ENCODE data around the gene QPCTL.

QPCTL gene

GRCh38 chr19:45711851-45712698 is 19.6 kb downstream of the QPCTL start:
- Histone ChIP-seq H3K4me1 (ENCODE audit: control insufficient read depth in 1 of 2, insufficient read depth in 2 of 2, low read length in 2 of 2) (peaks cover 0 to 3% of the 10 kb centered on the region in 2 experiments), H3K4me2 (ENCODE audit: low read length) (no peak overlapping the region), H3K14ac (ENCODE audit: low read length) (no peak overlapping the region), H2AK5ac (ENCODE audit: low read length) (no peak overlapping the region), H3K36me3 (ENCODE audit: control insufficient read depth in 1 of 2, insufficient read depth in 2 of 2, low read length in 2 of 2) (peaks cover 27 to 31% of the 10 kb centered on the region in 2 experiments), H3K27me3 (ENCODE audit: insufficient read depth, low read length) (no peaks in the 10 kb centered on the region), H3K4ac (ENCODE audit: low read depth, low read length) (no peak overlapping the region), H3K4me3 (ENCODE audit: low read depth, low read length) (no peak overlapping the region), H2BK5ac (ENCODE audit: low read depth, low read length, poor library complexity) (no peak overlapping the region), H3K27ac (ENCODE audit: low read depth, low read length) (no peak overlapping the region), H3K23ac (ENCODE audit: low read length) (no peak overlapping the region), H2BK120ac (ENCODE audit: insufficient read depth, low read length, poor library complexity) (no peak overlapping the region), H2BK12ac (ENCODE audit: low read length) (no peak overlapping the region), H3K79me2 (ENCODE audit: control insufficient read depth, insufficient read depth, low read length, poor library complexity) (peaks cover 8% of the 10 kb centered on the region), H2AFZ (ENCODE audit: insufficient read depth, low read length, poor library complexity) (no peak overlapping the region), H3K18ac (ENCODE audit: low read length) (no peak overlapping the region), H3K9ac (ENCODE audit: low read length) (no peak overlapping the region), H3K79me1 (ENCODE audit: low read length) (peaks cover 4% of the 10 kb centered on the region), H4K8ac (ENCODE audit: low read depth, low read length) (no peak overlapping the region), H4K12ac (ENCODE audit: low read depth, low read length) (no peak overlapping the region), H4K91ac (ENCODE audit: low read depth, low read length) (no peak overlapping the region), H3K9me3 (ENCODE audit: insufficient read depth, low read depth, low read length) (no peaks in the 10 kb centered on the region)
- DNase-seq: no peak
- WGBS (ENCODE audit: extremely low coverage, insufficient coverage, insufficient read length): no CpG with 5 or more reads among the region's 76 CpGs

- peaks cover 5% of the 10 kb centered on the region for H3K79me1 ChIP-seq (ENCODE audit: low read length)
- H2AFZ ChIP-seq (ENCODE audit: insufficient read depth, low read length, poor library complexity): no peak overlapping the region
- no peak overlapping the region for H2AK5ac ChIP-seq (ENCODE audit: low read length)
- no peak overlapping the region for H2BK120ac ChIP-seq (ENCODE audit: insufficient read depth, low read length, poor library complexity)
- H3K27ac ChIP-seq (ENCODE audit: low read depth, low read length): no peak overlapping the region
- H3K79me2 ChIP-seq (ENCODE audit: control insufficient read depth, insufficient read depth, low read length, poor library complexity): peaks cover 8% of the 10 kb centered on the region
- no peak overlapping the region for H3K14ac ChIP-seq (ENCODE audit: low read length)
- no peak overlapping the region for H3K23ac ChIP-seq (ENCODE audit: low read length)
- H3K4me1 ChIP-seq (ENCODE audit: control insufficient read depth in 1 of 2, insufficient read depth in 2 of 2, low read length in 2 of 2): peaks cover 0 to 3% of the 10 kb centered on the region in 2 experiments
- H3K4me3 ChIP-seq (ENCODE audit: low read depth, low read length): no peak overlapping the region
- WGBS (ENCODE audit: extremely low coverage, insufficient coverage, insufficient read length): no CpG with 5 or more reads among the region's 25 CpGs
- H2BK5ac ChIP-seq (ENCODE audit: low read depth, low read length, poor library complexity): no peak overlapping the region
- no peak overlapping the region for H4K91ac ChIP-seq (ENCODE audit: low read depth, low read length)
- DNase-seq: no peak
- H3K18ac ChIP-seq (ENCODE audit: low read length): no peak overlapping the region
- no peak overlapping the region for H4K8ac ChIP-seq (ENCODE audit: low read depth, low read length)
- H3K36me3 ChIP-seq (ENCODE audit: control insufficient read depth in 1 of 2, insufficient read depth in 2 of 2, low read length in 2 of 2): peaks cover 27 to 31% of the 10 kb centered on the region in 2 experiments
- no peak overlapping the region for H4K12ac ChIP-seq (ENCODE audit: low read depth, low read length)
- no peak overlapping the region for H3K4me2 ChIP-seq (ENCODE audit: low read length)
- H3K27me3 ChIP-seq (ENCODE audit: insufficient read depth, low read length): no peaks in the 10 kb centered on the region
- H3K9ac ChIP-seq (ENCODE audit: low read length): no peak overlapping the region
- no peak overlapping the region for H3K4ac ChIP-seq (ENCODE audit: low read depth, low read length)
- no peak overlapping the region for H2BK12ac ChIP-seq (ENCODE audit: low read length)
- H3K9me3 ChIP-seq (ENCODE audit: insufficient read depth, low read depth, low read length): no peaks in the 10 kb centered on the region
These were observed 20.2 kb downstream of the QPCTL start for GRCh38 chr19:45712699-45713067.

GRCh38 chr19:45713141-45713540 is 20.7 kb downstream of the QPCTL start:
- Histone ChIP-seq H4K8ac (ENCODE audit: low read depth, low read length) (no peak overlapping the region), H3K9me3 (ENCODE audit: insufficient read depth, low read depth, low read length) (no peaks in the 10 kb centered on the region), H3K27me3 (ENCODE audit: insufficient read depth, low read length) (no peaks in the 10 kb centered on the region), H4K91ac (ENCODE audit: low read depth, low read length) (no peak overlapping the region), H2BK120ac (ENCODE audit: insufficient read depth, low read length, poor library complexity) (no peak overlapping the region), H3K4ac (ENCODE audit: low read depth, low read length) (no peak overlapping the region), H3K23ac (ENCODE audit: low read length) (no peak overlapping the region), H3K36me3 (ENCODE audit: control insufficient read depth in 1 of 2, insufficient read depth in 2 of 2, low read length in 2 of 2) (peaks cover 27 to 31% of the 10 kb centered on the region in 2 experiments), H3K14ac (ENCODE audit: low read length) (no peak overlapping the region), H3K4me1 (ENCODE audit: control insufficient read depth in 1 of 2, insufficient read depth in 2 of 2, low read length in 2 of 2) (peaks cover 4 to 7% of the 10 kb centered on the region in 2 experiments), H3K79me1 (ENCODE audit: low read length) (peaks cover 8% of the 10 kb centered on the region), H3K18ac (ENCODE audit: low read length) (no peak overlapping the region), H3K9ac (ENCODE audit: low read length) (no peak overlapping the region), H2AK5ac (ENCODE audit: low read length) (no peak overlapping the region), H2BK12ac (ENCODE audit: low read length) (no peak overlapping the region), H2AFZ (ENCODE audit: insufficient read depth, low read length, poor library complexity) (no peak overlapping the region), H2BK5ac (ENCODE audit: low read depth, low read length, poor library complexity) (no peak overlapping the region), H4K12ac (ENCODE audit: low read depth, low read length) (no peak overlapping the region), H3K4me3 (ENCODE audit: low read depth, low read length) (no peak overlapping the region), H3K27ac (ENCODE audit: low read depth, low read length) (no peak overlapping the region), H3K79me2 (ENCODE audit: control insufficient read depth, insufficient read depth, low read length, poor library complexity) (peaks cover 8% of the 10 kb centered on the region), H3K4me2 (ENCODE audit: low read length) (no peak overlapping the region)
- WGBS (ENCODE audit: extremely low coverage, insufficient coverage, insufficient read length): no CpG with 5 or more reads among the region's 15 CpGs
- DNase-seq: no peak

- no peak overlapping the region for H3K18ac ChIP-seq (ENCODE audit: low read length)
- no peak overlapping the region for H3K9ac ChIP-seq (ENCODE audit: low read length)
- peaks cover 8% of the 10 kb centered on the region for H3K79me2 ChIP-seq (ENCODE audit: control insufficient read depth, insufficient read depth, low read length, poor library complexity)
- H3K4ac ChIP-seq (ENCODE audit: low read depth, low read length): peak overlapping the region; percentile 44
- H4K8ac ChIP-seq (ENCODE audit: low read depth, low read length): no peak overlapping the region
- no peak overlapping the region for H4K12ac ChIP-seq (ENCODE audit: low read depth, low read length)
- no peak overlapping the region for H3K14ac ChIP-seq (ENCODE audit: low read length)
- H3K27ac ChIP-seq (ENCODE audit: low read depth, low read length): no peak overlapping the region
- H3K4me3 ChIP-seq (ENCODE audit: low read depth, low read length): no peak overlapping the region
- H3K27me3 ChIP-seq (ENCODE audit: insufficient read depth, low read length): no peaks in the 10 kb centered on the region
- DNase-seq: no peak
- H2AK5ac ChIP-seq (ENCODE audit: low read length): no peak overlapping the region
- no peak overlapping the region for H2BK5ac ChIP-seq (ENCODE audit: low read depth, low read length, poor library complexity)
- no peaks in the 10 kb centered on the region for H3K9me3 ChIP-seq (ENCODE audit: insufficient read depth, low read depth, low read length)
- H2BK120ac ChIP-seq (ENCODE audit: insufficient read depth, low read length, poor library complexity): no peak overlapping the region
- H3K79me1 ChIP-seq (ENCODE audit: low read length): peaks cover 8% of the 10 kb centered on the region
- peaks cover 9 to 11% of the 10 kb centered on the region in 2 experiments for H3K4me1 ChIP-seq (ENCODE audit: control insufficient read depth in 1 of 2, insufficient read depth in 2 of 2, low read length in 2 of 2)
- H2BK12ac ChIP-seq (ENCODE audit: low read length): no peak overlapping the region
- WGBS (ENCODE audit: extremely low coverage, insufficient coverage, insufficient read length): no CpG with 5 or more reads among the region's 3 CpGs
- peaks cover 28 to 30% of the 10 kb centered on the region in 2 experiments for H3K36me3 ChIP-seq (ENCODE audit: control insufficient read depth in 1 of 2, insufficient read depth in 2 of 2, low read length in 2 of 2)
- no peak overlapping the region for H3K23ac ChIP-seq (ENCODE audit: low read length)
- no peak overlapping the region for H2AFZ ChIP-seq (ENCODE audit: insufficient read depth, low read length, poor library complexity)
- no peak overlapping the region for H3K4me2 ChIP-seq (ENCODE audit: low read length)
- H4K91ac ChIP-seq (ENCODE audit: low read depth, low read length): no peak overlapping the region
These were observed 22.7 kb downstream of the QPCTL start for GRCh38 chr19:45715139-45715538.

All from trophoblast cell (in vitro differentiated cells and primary cell).